A549 (cell line): ENCODE results near the gene CFAP99. TPM values are rescaled to one million over a fixed set of nuclear protein-coding genes. Genes with fewer than 3 reads are reported as not detected.

Experiments
- ATAC-seq, 2 experiments: fragments of 200-7000 bp in 1 of 2; fragments of >200 bp in 1 of 2; cut with Nextera tagmentation in 1 of 2; cut with Tn5 transposase in 1 of 2; 3 replicates each; pipeline versions ENCODE4 v1.8.0 to v1.9.1; 2018 to 2020; ENCODE audit warnings: mild to moderate bottlenecking in 1 of 2, moderate library complexity in 1 of 2
- CTCF ChIA-PET: fragments of 300-600 bp; sonication (Branson Sonifier 250); formaldehyde crosslinking; extraction: SDS; loops from one replicate; lab custom pipeline; 2021; ENCODE audit warnings: antibody characterized with exemption, inconsistent platforms; lab: Yijun Ruan, JAX
- POLR2A ChIA-PET: fragments of 350-600 bp; formaldehyde crosslinking; extraction: SDS; loops from one replicate; lab custom pipeline; 2021; ENCODE audit warnings: antibody characterized with exemption, inconsistent platforms; lab: Yijun Ruan, JAX
- DNase-seq, 2 experiments: peaks; one replicate each; pipeline versions ENCODE4 v3.0.0 to v3.0.0-alpha.2; 2011 to 2016; ENCODE audit warnings: low read depth in 1 of 2, low spot score in 1 of 2
- FAIRE-seq: peaks from 2 replicates; lab custom pipeline; 2011; peaks lifted over from hg19 to GRCh38; lab: Jason Lieb, UNC
- H3K27ac ChIP-seq, 2 experiments: fragments of >200 bp; sonication (Bioruptor Twin); formaldehyde crosslinking; 3 replicates each; pipeline ENCODE4 v1.5.1; 2016 to 2017
- H3K4me1 ChIP-seq: fragments of >200 bp; sonication (Bioruptor Twin); formaldehyde crosslinking; 3 replicates; pipeline ENCODE4 v1.6.1; 2016
- H3K4me2 ChIP-seq: fragments of >200 bp; sonication (Bioruptor Twin); formaldehyde crosslinking; 3 replicates; pipeline ENCODE4 v1.6.1; 2016
- H3K4me3 ChIP-seq: fragments of >200 bp; sonication (Bioruptor Twin); formaldehyde crosslinking; 3 replicates; pipeline ENCODE4 v1.5.1; 2016
- H3K9me3 ChIP-seq: fragments of >200 bp; sonication (Bioruptor Twin); formaldehyde crosslinking; 3 replicates; pipeline ENCODE4 v1.6.1; 2016
- BCL3 ChIP-seq: fragments of >200 bp; sonication (Bioruptor Twin); formaldehyde crosslinking; IDR thresholded peaks from 3 replicates; pipeline ENCODE4 v1.6.1; 2016
- CTCF ChIP-seq: fragments of >200 bp; sonication (Bioruptor Twin); formaldehyde crosslinking; IDR thresholded peaks from 3 replicates; pipeline ENCODE4 v1.5.1; 2016
- E2F6 ChIP-seq: IDR thresholded peaks from 2 replicates; pipeline ENCODE4 v1.6.1; 2012; ENCODE audit warnings: low read depth, borderline replicate concordance
- EP300 ChIP-seq, 2 experiments: fragments of >200 bp; sonication (Bioruptor Twin); formaldehyde crosslinking; IDR thresholded peaks; 2 replicates in 1 of 2; 3 replicates in 1 of 2; pipeline ENCODE4 v1.6.1; 2016 to 2017
- ESRRA ChIP-seq: fragments of 150-350 bp; IDR thresholded peaks from 2 replicates; pipeline ENCODE4 v1.6.1; 2014; ENCODE audit warnings: mild to moderate bottlenecking, low read length, borderline replicate concordance
- FOSL2 ChIP-seq, 2 experiments: fragments of 450-650 bp in 1 of 2; fragments of >200 bp in 1 of 2; sonication (Bioruptor Twin) in 1 of 2; formaldehyde crosslinking; IDR thresholded peaks; 2 replicates each; pipeline versions ENCODE4 v1.5.0 to v1.6.1; 2016 to 2020; ENCODE audit warnings: mild to moderate bottlenecking in 1 of 2, moderate library complexity in 1 of 2
- HES2 ChIP-seq: fragments of >200 bp; sonication (Bioruptor Twin); formaldehyde crosslinking; IDR thresholded peaks from 2 replicates; pipeline ENCODE4 v1.6.1; 2016
- MAX ChIP-seq: IDR thresholded peaks from 2 replicates; pipeline ENCODE4 v1.6.1; 2012
- MYC ChIP-seq: IDR thresholded peaks from 2 replicates; pipeline ENCODE4 v1.6.1; 2012; ENCODE audit warnings: mild to moderate bottlenecking, inconsistent platforms, low read length, improper control_type of control experiment, borderline replicate concordance
- NPAS2 ChIP-seq: fragments of 250-450 bp; sonication (Bioruptor Pico); IDR thresholded peaks from 2 replicates; pipeline ENCODE4 v1.8.0; 2022; ENCODE audit warnings: mild to moderate bottlenecking, moderate library complexity, borderline replicate concordance
- POLR2A ChIP-seq: IDR thresholded peaks from 2 replicates; pipeline ENCODE4 v1.6.1; 2012; ENCODE audit warnings: mild to moderate bottlenecking, low read length
- RAD21 ChIP-seq, 2 experiments: fragments of >200 bp in 1 of 2; sonication (Bioruptor Twin) in 1 of 2; formaldehyde crosslinking in 1 of 2; IDR thresholded peaks in 1 of 2; conservative IDR thresholded peaks in 1 of 2; 2 replicates in 1 of 2; 3 replicates in 1 of 2; pipeline ENCODE4 v1.6.1; 2012 to 2018; ENCODE audit warnings: inconsistent platforms in 1 of 2
- RFX5 ChIP-seq: fragments of 450-650 bp; IDR thresholded peaks from 2 replicates; pipeline ENCODE4 v1.7.1; 2014; ENCODE audit warnings: antibody characterized with exemption, mild to moderate bottlenecking, moderate library complexity
- SMC3 ChIP-seq: fragments of >200 bp; sonication (Bioruptor Twin); formaldehyde crosslinking; IDR thresholded peaks from 3 replicates; pipeline ENCODE4 v1.6.1; 2018; ENCODE audit warnings: inconsistent platforms
- SREBF2 ChIP-seq: fragments of 450-650 bp; IDR thresholded peaks from 2 replicates; pipeline ENCODE4 v1.6.1; 2014; ENCODE audit warnings: mild to moderate bottlenecking, moderate library complexity
- whole genome bisulfite sequencing: methylation state at CpG from one replicate; pipeline ENCODE4 v1.1.6; 2017; ENCODE audit errors: missing lambda C conversion rate; 5-methylcytosine and 5-hydroxymethylcytosine counted together
- polyA plus RNA-seq, 4 experiments: library from polyadenylated mRNA; depleted of rRNA in 3 of 4; stranded (reverse); fragments of >200 nt; fragmentation: RNase III in 1 of 4; extraction: RNeasy Plus Mini Kit Qiagen cat#74134 plus additional on column Dnase treatment in 1 of 4; gene quantifications; 2 replicates in 3 of 4; 3 replicates in 1 of 4; pipeline ENCODE4 v1.2.3, GENCODE V29; 2011 to 2017

CFAP99 gene
- polyA plus RNA-seq, 2 of the 4 experiments (the other 2 are of a cell fraction) = 0.09 TPM; not detected in 1

- Histone ChIP-seq H3K4me3 (no peak overlapping the region), H3K4me2 (peak overlapping the region; percentile 99), H3K27ac (no peak overlapping the region; a peak in 2 of 6 replicates), H3K9me3 (no peaks in the 10 kb centered on the region), H3K4me1 (peaks cover 8% of the 10 kb centered on the region)
- FAIRE-seq (no peak), DNase-seq (no peak), ATAC-seq (no peak)
- WGBS = 80% methylated on average over 11 of the region's 15 CpGs
- POLR2A ChIA-PET = no interaction called here
- CTCF ChIA-PET = interaction anchor here (1.0 to 7.4 kb wide), 10 partner anchors 10 to 379 kb away, joined by 3 to 43 read pairs (median 4); no protein-coding TSS in a partner anchor
- TF ChIP-seq HES2 (no peak), ESRRA (no peak), NPAS2 (CRISPR knock-in tag) (no peak), RAD21 (conservative IDR thresholded peaks at IDR 0.05 in 1 of 2, IDR thresholded peaks at IDR 0.05 in 1 of 2) (no peak), MAX (no peak), RFX5 (no peak)
Observed at GRCh38 chr4:2461246-2461960, 42.6 kb downstream of the CFAP99 start.

- Histone ChIP-seq H3K4me2 (peak overlapping the region; percentile 99), H3K9me3 (no peaks in the 10 kb centered on the region), H3K27ac (peak overlapping the region; percentile 80 to 89), H3K4me1 (peaks cover 8% of the 10 kb centered on the region), H3K4me3 (peak overlapping the region; percentile 60)
- DNase-seq (peak; percentile 62 to 65), FAIRE-seq (no peak), ATAC-seq (peak; percentile 96)
- TF ChIP-seq SMC3 (peak; percentile 62; the same call in 2 of the 3 replicates), E2F6 (peak; percentile 73), MAX (peak; percentile 87), BCL3 (0 out of 3 replicates have a peak, but pooled peaks have one; percentile 28), SREBF2 (no peak), EP300 (IDR thresholded peaks at IDR 0.05) (no peak), RAD21 (conservative IDR thresholded peaks at IDR 0.05 in 1 of 2, IDR thresholded peaks at IDR 0.05 in 1 of 2) (peak; percentile 17 to 60; a peak in 4 of 5 replicates), CTCF (peak; percentile 49), MYC (peak; percentile 16; the same call in 1 of the 2 replicates), POLR2A (peak; percentile 37), FOSL2 (IDR thresholded peaks at IDR 0.05) (no peak), FOSL2 (CRISPR knock-in tag; IDR thresholded peaks at IDR 0.05) (no peak)
- 95% methylated on average over 6 of the region's 99 CpGs for WGBS
- CTCF ChIA-PET = interaction anchor here (0.6 to 7.4 kb wide), 16 partner anchors 9 to 991 kb away, joined by 3 to 43 read pairs (median 3); partner anchors contain the start of genes HAUS3 and POLN
- POLR2A ChIA-PET = interaction anchor here (0.7 kb wide), 1 partner anchor 34 kb away, joined by 3 read pairs; no protein-coding TSS in a partner anchor
Observed at GRCh38 chr4:2462218-2462991, 43.6 kb downstream of the CFAP99 start.
